Mesenchymal stem cell (in vitro differentiated cells and primary cell): ENCODE data around the gene THADA.

ENCODE experiments used
- DNase-seq: peaks from one replicate; pipeline ENCODE4 v3.0.0-alpha.2; 2013
- H2AFZ ChIP-seq: one replicate; pipeline ENCODE4 v1.6.1; 2013; ENCODE audit warnings: low read depth, mild to moderate bottlenecking, control low read depth, inconsistent platforms, low read length, moderate library complexity
- H2AK5ac ChIP-seq: 2 replicates; pipeline ENCODE4 v1.6.1; 2013; ENCODE audit warnings: low read length, moderate library complexity, mild to moderate bottlenecking, inconsistent platforms; ENCODE audit not compliant: severe bottlenecking
- H2BK120ac ChIP-seq: one replicate; pipeline ENCODE4 v1.6.1; 2013; ENCODE audit warnings: low read depth, mild to moderate bottlenecking, inconsistent platforms, low read length, moderate library complexity
- H2BK12ac ChIP-seq, 2 experiments: one replicate each; pipeline ENCODE4 v1.6.1; 2013; ENCODE audit warnings: inconsistent platforms in 2 of 2, low read length in 2 of 2, mild to moderate bottlenecking in 2 of 2, moderate library complexity in 2 of 2, control low read depth in 1 of 2
- H2BK15ac ChIP-seq: one replicate; pipeline ENCODE4 v1.6.1; 2013; ENCODE audit warnings: mild to moderate bottlenecking, low read depth, inconsistent platforms; ENCODE audit not compliant: poor library complexity, severe bottlenecking
- H2BK5ac ChIP-seq: 2 replicates; pipeline ENCODE4 v1.6.1; 2013; ENCODE audit warnings: low read depth, mild to moderate bottlenecking, low read length, control low read depth, inconsistent platforms; ENCODE audit not compliant: poor library complexity, severe bottlenecking
- H3K14ac ChIP-seq, 2 experiments: one replicate each; pipeline ENCODE4 v1.6.1; 2013; ENCODE audit warnings: inconsistent platforms in 2 of 2, low read length in 2 of 2, control low read depth in 1 of 2, mild to moderate bottlenecking in 1 of 2, moderate library complexity in 1 of 2
- H3K18ac ChIP-seq, 2 experiments: one replicate each; pipeline ENCODE4 v1.6.1; 2013; ENCODE audit warnings: inconsistent platforms in 2 of 2, low read length in 2 of 2, control low read depth in 1 of 2, low read depth in 1 of 2, mild to moderate bottlenecking in 1 of 2
- H3K23ac ChIP-seq, 2 experiments: one replicate each; pipeline ENCODE4 v1.6.1; 2013; ENCODE audit warnings: inconsistent platforms in 2 of 2, low read length in 2 of 2, mild to moderate bottlenecking in 2 of 2, moderate library complexity in 2 of 2, control low read depth in 1 of 2
- H3K27ac ChIP-seq: 2 replicates; pipeline ENCODE4 v1.5.1; 2013; ENCODE audit warnings: mild to moderate bottlenecking, moderate library complexity, low read length, control low read depth, inconsistent platforms; ENCODE audit not compliant: poor library complexity, severe bottlenecking
- H3K27me3 ChIP-seq, 2 experiments: 2 replicates each; pipeline versions ENCODE4 v1.6.1 to v1.7.0; 2013; ENCODE audit warnings: low read length in 2 of 2, mild to moderate bottlenecking in 2 of 2, moderate library complexity in 2 of 2, control low read depth in 1 of 2, inconsistent platforms in 1 of 2; ENCODE audit not compliant: control insufficient read depth in 1 of 2, insufficient read depth in 1 of 2
- H3K36me3 ChIP-seq, 2 experiments: 2 replicates each; pipeline versions ENCODE4 v1.6.1 to v1.7.0; 2013; ENCODE audit warnings: low read length in 2 of 2, control low read depth in 1 of 2, inconsistent platforms in 1 of 2, low read depth in 1 of 2, mild to moderate bottlenecking in 1 of 2; ENCODE audit not compliant: insufficient read depth in 2 of 2, control insufficient read depth in 1 of 2
- H3K4ac ChIP-seq, 2 experiments: one replicate each; pipeline ENCODE4 v1.6.1; 2013; ENCODE audit warnings: inconsistent platforms in 2 of 2, low read length in 2 of 2, mild to moderate bottlenecking in 2 of 2, moderate library complexity in 2 of 2, control low read depth in 1 of 2, low read depth in 1 of 2
- H3K4me1 ChIP-seq: 2 replicates; pipeline ENCODE4 v1.6.1; 2013; ENCODE audit warnings: low read depth, low read length, control low read depth; ENCODE audit not compliant: control insufficient read depth, insufficient read depth
- H3K4me2 ChIP-seq: 2 replicates; pipeline ENCODE4 v1.6.1; 2013; ENCODE audit warnings: low read length, mild to moderate bottlenecking, inconsistent platforms; ENCODE audit not compliant: poor library complexity, severe bottlenecking
- H3K4me3 ChIP-seq, 2 experiments: 2 replicates each; pipeline versions ENCODE4 v1.5.1 to v1.7.0; 2013; ENCODE audit warnings: low read length in 2 of 2, mild to moderate bottlenecking in 2 of 2, control low read depth in 1 of 2, low read depth in 1 of 2; ENCODE audit not compliant: insufficient read depth in 1 of 2
- H3K79me1 ChIP-seq: replicated peaks from 2 replicates; pipeline ENCODE4 v1.6.1; 2013; ENCODE audit warnings: mild to moderate bottlenecking, control low read depth, low read length, inconsistent platforms; ENCODE audit not compliant: poor library complexity, severe bottlenecking
- H3K9ac ChIP-seq: 2 replicates; pipeline ENCODE4 v1.7.0; 2013; ENCODE audit warnings: mild to moderate bottlenecking, low read length, moderate library complexity
- H3K9me3 ChIP-seq: 2 replicates; pipeline ENCODE4 v1.7.0; 2013; ENCODE audit warnings: mild to moderate bottlenecking, low read length; ENCODE audit not compliant: control insufficient read depth
- H4K8ac ChIP-seq: one replicate; pipeline ENCODE4 v1.6.1; 2013; ENCODE audit warnings: inconsistent platforms, mild to moderate bottlenecking, low read length, moderate library complexity
- H4K91ac ChIP-seq: one replicate; pipeline ENCODE4 v1.6.1; 2013; ENCODE audit warnings: mild to moderate bottlenecking, low read length, inconsistent platforms
- WGBS: methylation state at CpG from one replicate; pipeline ENCODE4 v1.1.7; 2013; ENCODE audit warnings: mixed read lengths; 5-methylcytosine and 5-hydroxymethylcytosine counted together

The THADA gene

DNA sequence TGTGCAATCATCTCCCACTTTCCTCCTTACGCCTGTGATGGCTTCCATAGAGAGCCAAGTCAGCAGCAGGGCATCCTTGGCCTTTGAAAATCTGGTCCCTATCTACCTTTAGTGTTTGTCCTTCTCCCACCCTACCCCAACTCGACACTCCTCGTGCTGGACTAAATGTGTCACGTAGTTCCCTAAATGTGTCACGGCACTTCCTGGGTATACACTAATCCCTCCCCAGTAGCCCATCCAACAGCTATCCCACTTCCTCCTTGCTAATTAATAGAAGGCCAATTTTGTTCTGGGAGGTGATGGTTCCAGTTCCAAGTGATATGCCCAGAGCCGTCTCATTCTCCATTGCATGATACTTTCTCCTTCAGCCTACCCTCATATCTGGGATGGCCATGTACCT, 332.9 kb downstream of the THADA start:
- peak overlapping the region; percentile 37 for H2AK5ac ChIP-seq
- H3K4me2 ChIP-seq, result no peak overlapping the region
- H3K27me3 ChIP-seq, result no peaks in the 10 kb centered on the region
- peaks cover 2% of the 10 kb centered on the region for H3K4me1 ChIP-seq
- no peak overlapping the region for H2BK15ac ChIP-seq
- no peak overlapping the region for H3K4me3 ChIP-seq
- no peak overlapping the region for H3K23ac ChIP-seq
- H4K91ac ChIP-seq, result no peak overlapping the region
- H2BK5ac ChIP-seq, result no peak overlapping the region
- peak overlapping the region in 1 of 2 experiments; percentile 47 for H3K14ac ChIP-seq
- peak overlapping the region; percentile 30 for H4K8ac ChIP-seq
- H3K79me1 ChIP-seq, result no peaks in the 10 kb centered on the region
- DNase-seq, result no peak
- no peak overlapping the region for H2BK120ac ChIP-seq
- WGBS, result 90% methylated on average over 3 of the region's 6 CpGs
- no peak overlapping the region for H3K18ac ChIP-seq
- H2BK12ac ChIP-seq, result peak overlapping the region; percentile 32 to 40
- H3K27ac ChIP-seq, result no peak overlapping the region
- H3K36me3 ChIP-seq, result peaks cover 6 to 8% of the 10 kb centered on the region in 2 experiments
- no peak overlapping the region for H3K9ac ChIP-seq
- no peaks in the 10 kb centered on the region for H3K9me3 ChIP-seq
- no peak overlapping the region for H2AFZ ChIP-seq
- peak overlapping the region in 1 of 2 experiments; percentile 74 for H3K4ac ChIP-seq

- DNase-seq, result no peak
- Histone ChIP-seq H3K9me3 (no peaks in the 10 kb centered on the region), H3K4me1 (peaks cover 2% of the 10 kb centered on the region), H2AFZ (no peak overlapping the region), H3K4me2 (no peak overlapping the region), H3K14ac (no peak overlapping the region), H3K18ac (no peak overlapping the region), H4K8ac (no peak overlapping the region), H3K9ac (no peak overlapping the region), H2BK15ac (no peak overlapping the region), H3K27ac (no peak overlapping the region), H2AK5ac (no peak overlapping the region), H2BK12ac (no peak overlapping the region), H3K23ac (no peak overlapping the region), H3K27me3 (no peaks in the 10 kb centered on the region), H2BK120ac (no peak overlapping the region), H3K36me3 (peaks cover 7 to 8% of the 10 kb centered on the region in 2 experiments), H3K4ac (no peak overlapping the region), H4K91ac (no peak overlapping the region), H3K4me3 (no peak overlapping the region), H3K79me1 (no peaks in the 10 kb centered on the region), H2BK5ac (no peak overlapping the region)
- no CpG with 5 or more reads among the region's 1 CpG for WGBS
Observed at GRCh38 chr2:43262239-43262638, 333.6 kb downstream of the THADA start.

DNA sequence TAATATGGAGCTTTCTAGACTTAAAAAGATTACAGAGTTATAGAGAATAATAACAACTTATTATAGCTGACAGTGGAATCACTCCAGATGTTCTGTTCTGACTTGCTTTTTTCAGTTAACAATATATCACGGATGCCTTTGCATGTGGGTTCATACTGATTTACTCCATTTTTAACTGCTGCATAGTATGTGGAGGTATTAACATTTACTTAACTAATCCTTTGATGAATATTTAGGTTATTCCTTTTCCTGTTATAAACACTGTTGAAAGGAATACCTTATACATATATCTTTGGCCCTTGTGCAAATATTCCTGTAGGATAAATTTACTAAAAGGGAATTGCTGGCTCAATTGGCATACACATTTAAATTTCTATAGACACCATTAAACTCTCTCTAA, 336.3 kb downstream of the THADA start:
- no peak for DNase-seq
- Histone ChIP-seq H3K4me3 (no peak overlapping the region), H3K27ac (no peak overlapping the region), H4K91ac (no peak overlapping the region), H2BK120ac (no peak overlapping the region), H2BK5ac (no peak overlapping the region), H3K36me3 (peaks cover 3 to 14% of the 10 kb centered on the region in 2 experiments), H3K9me3 (no peaks in the 10 kb centered on the region), H3K23ac (no peak overlapping the region), H3K9ac (no peak overlapping the region), H3K79me1 (no peaks in the 10 kb centered on the region), H2AK5ac (no peak overlapping the region), H4K8ac (no peak overlapping the region), H3K18ac (no peak overlapping the region), H3K27me3 (no peaks in the 10 kb centered on the region), H2AFZ (no peak overlapping the region), H2BK15ac (no peak overlapping the region), H3K4me1 (peaks cover 3% of the 10 kb centered on the region), H2BK12ac (no peak overlapping the region), H3K4me2 (no peak overlapping the region), H3K14ac (no peak overlapping the region), H3K4ac (no peak overlapping the region)
- WGBS, result no CpG with 5 or more reads among the region's 1 CpG

DNA sequence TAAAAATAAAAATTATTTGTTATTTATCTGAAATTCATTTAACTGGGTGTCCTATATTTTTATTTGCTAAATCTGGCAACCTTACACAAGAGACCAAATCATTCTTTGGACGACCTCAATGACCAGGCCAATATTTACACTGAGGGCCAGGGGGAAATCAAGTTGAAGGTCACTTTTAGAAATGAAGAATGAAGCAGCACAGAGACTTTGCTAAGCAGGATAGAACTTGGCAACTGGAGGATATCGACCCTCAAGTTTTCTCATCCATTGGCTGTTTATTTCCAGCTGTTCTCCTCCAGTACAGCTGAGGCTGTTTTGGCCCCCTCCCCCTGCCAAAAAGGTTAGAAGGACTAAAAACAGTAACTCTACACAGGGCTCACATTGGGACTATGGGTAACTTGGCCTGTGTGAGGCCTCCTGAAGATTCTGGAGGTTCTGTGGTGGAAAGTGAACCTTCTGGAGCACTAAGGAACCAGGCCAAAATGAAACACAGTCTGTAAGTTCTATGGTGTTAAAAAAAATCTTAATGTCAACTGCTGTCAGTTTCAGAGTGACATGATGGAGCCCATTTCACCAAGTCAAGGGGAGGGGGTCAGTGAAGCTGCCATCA, 337.2 kb downstream of the THADA start:
- Histone ChIP-seq H3K27ac (no peak overlapping the region), H3K79me1 (no peaks in the 10 kb centered on the region), H3K27me3 (no peaks in the 10 kb centered on the region), H3K18ac (no peak overlapping the region), H2BK15ac (no peak overlapping the region), H2BK5ac (no peak overlapping the region), H3K9ac (no peak overlapping the region), H3K4me3 (no peak overlapping the region), H3K23ac (no peak overlapping the region), H3K36me3 (peaks cover 3 to 19% of the 10 kb centered on the region in 2 experiments), H2BK120ac (no peak overlapping the region), H3K4me2 (no peak overlapping the region), H3K9me3 (no peaks in the 10 kb centered on the region), H4K91ac (no peak overlapping the region), H4K8ac (no peak overlapping the region), H3K4me1 (peaks cover 3% of the 10 kb centered on the region), H3K4ac (no peak overlapping the region), H2BK12ac (no peak overlapping the region), H2AK5ac (no peak overlapping the region), H3K14ac (no peak overlapping the region), H2AFZ (no peak overlapping the region)
- no peak for DNase-seq
- WGBS, result 100% methylated on average over 1 of the region's 2 CpGs
